HepG2 (cell line): Measurements from ENCODE around the gene RAPGEF6. TPM values are rescaled to one million over a fixed set of nuclear protein-coding genes. Genes with fewer than 3 reads are reported as not detected.

Experiments used
- ATAC-seq: fragments of 200-7000 bp; cut with Tn5 transposase; 3 replicates; pipeline ENCODE4 v1.9.1; 2020; ENCODE audit warnings: mild to moderate bottlenecking, moderate library complexity
- BruUV-seq: library from RNA; stranded (reverse); fragments of 400-500 nt; replicated peaks from 2 replicates; lab custom pipeline; 2021; lab: Mats Ljungman, UMichigan
- CTCF ChIA-PET: fragments of 300-600 bp; formaldehyde crosslinking; extraction: SDS; loops from one replicate; lab custom pipeline; 2021; ENCODE audit warnings: low total read pairs, inconsistent platforms, low intra/inter-chr PET ratio; lab: Yijun Ruan, JAX
- POLR2A ChIA-PET: fragments of 350-600 bp; sonication (Branson Sonifier 250); formaldehyde crosslinking; loops from one replicate; lab custom pipeline; 2020; ENCODE audit warnings: antibody characterized with exemption, inconsistent platforms; lab: Yijun Ruan, JAX
- DNase-seq: peaks from one replicate; pipeline ENCODE4 v3.0.0-alpha.2; 2015; ENCODE audit warnings: low spot score
- FAIRE-seq: peaks from 3 replicates; lab custom pipeline; 2011; peaks lifted over from hg19 to GRCh38; lab: Jason Lieb, UNC
- H2AFZ ChIP-seq: one replicate; pipeline ENCODE4 v1.6.1; 2011; ENCODE audit warnings: low read length, inconsistent platforms
- H3K27ac ChIP-seq: fragments of 300-600 bp; 3 replicates; pipeline ENCODE4 v1.8.0; 2011; ENCODE audit warnings: mixed run types, mild to moderate bottlenecking, mixed read lengths, low read length, inconsistent platforms; ENCODE audit not compliant: insufficient read depth; ENCODE audit errors: extremely low read length
- H3K27me3 ChIP-seq, 2 experiments: fragments of 200-600 bp in 1 of 2; 2 replicates in 1 of 2; 3 replicates in 1 of 2; pipeline versions ENCODE4 v1.6.0 to v1.8.0; 2011; ENCODE audit warnings: low read length in 2 of 2, mild to moderate bottlenecking in 2 of 2, moderate library complexity in 2 of 2, inconsistent platforms in 1 of 2; ENCODE audit not compliant: insufficient read depth in 2 of 2, control insufficient read depth in 1 of 2
- H3K36me3 ChIP-seq, 2 experiments: fragments of 200-600 bp in 1 of 2; replicated peaks in 1 of 2; 2 replicates in 1 of 2; 3 replicates in 1 of 2; pipeline versions ENCODE4 v1.5.1 to v1.8.0; 2011; ENCODE audit warnings: low read length in 2 of 2, inconsistent platforms in 1 of 2; ENCODE audit not compliant: insufficient read depth in 2 of 2, control insufficient read depth in 1 of 2
- H3K4me1 ChIP-seq: 2 replicates; pipeline ENCODE4 v1.5.1; 2012; ENCODE audit warnings: low read length, inconsistent platforms; ENCODE audit not compliant: insufficient read depth
- H3K4me2 ChIP-seq: 2 replicates; pipeline ENCODE4 v1.6.0; 2011; ENCODE audit warnings: low read depth, low read length, inconsistent platforms
- H3K4me3 ChIP-seq, 3 experiments: fragments of 200-600 bp in 1 of 3; sonication (generic), shearing (Covaris generic) in 1 of 3; replicated peaks in 1 of 3; 2 replicates each; pipeline ENCODE4 v1.5.1; 2011 to 2016; ENCODE audit warnings: low read length in 3 of 3, inconsistent platforms in 2 of 3, low read depth in 2 of 3, mild to moderate bottlenecking in 2 of 3, control low read depth in 1 of 3, mixed read lengths in 1 of 3; ENCODE audit not compliant: insufficient read depth in 1 of 3
- H3K79me2 ChIP-seq: one replicate; pipeline ENCODE4 v1.6.1; 2011; ENCODE audit warnings: low read length, inconsistent platforms; ENCODE audit not compliant: insufficient read depth
- H3K9ac ChIP-seq: 2 replicates; pipeline ENCODE4 v1.6.0; 2011; ENCODE audit warnings: mild to moderate bottlenecking, low read depth, low read length, inconsistent platforms; ENCODE audit not compliant: insufficient read depth
- H3K9me3 ChIP-seq: 2 replicates; pipeline ENCODE4 v1.5.1; 2012; ENCODE audit warnings: mild to moderate bottlenecking, low read length
- H4K20me1 ChIP-seq: 2 replicates; pipeline ENCODE4 v1.6.0; 2011; ENCODE audit warnings: inconsistent platforms, mild to moderate bottlenecking, low read length, moderate library complexity; ENCODE audit not compliant: insufficient read depth
- ARID5B ChIP-seq: IDR thresholded peaks from 2 replicates; pipeline ENCODE4 v1.4.0; 2020; ENCODE audit warnings: mild to moderate bottlenecking, missing genetic modification reagents
- BCL6 ChIP-seq: IDR thresholded peaks from 2 replicates; pipeline ENCODE4 v1.6.1; 2016; ENCODE audit warnings: missing genetic modification reagents, missing compliant biosample characterization
- FOSL2 ChIP-seq: sonication (generic); formaldehyde crosslinking; IDR thresholded peaks from 2 replicates; pipeline ENCODE4 v1.4.0; 2020; ENCODE audit warnings: missing genetic modification reagents
- HNRNPL ChIP-seq: fragments of 200-400 bp; formaldehyde crosslinking; IDR thresholded peaks from 2 replicates; pipeline ENCODE4 v1.6.1; 2017; ENCODE audit warnings: mild to moderate bottlenecking, low read depth, low read length
- MAFF ChIP-seq: IDR thresholded peaks from 2 replicates; pipeline ENCODE4 v1.6.1; 2011; ENCODE audit warnings: low read depth, low read length, improper control_type of control experiment
- PRMT3 ChIP-seq: sonication (generic); formaldehyde crosslinking; IDR thresholded peaks from 2 replicates; pipeline ENCODE4 v1.8.1; 2022; ENCODE audit warnings: low read depth, mild to moderate bottlenecking, moderate library complexity, missing genetic modification reagents, borderline replicate concordance
- SOX13 ChIP-seq, 3 experiments: fragments of 450-650 bp in 1 of 3; sonication (generic) in 1 of 3; formaldehyde crosslinking in 1 of 3; IDR thresholded peaks in 2 of 3; conservative IDR thresholded peaks in 1 of 3; 2 replicates each; pipeline versions ENCODE4 v1.5.0 to v1.6.1; 2016 to 2020; ENCODE audit warnings: antibody characterized with exemption in 1 of 3, mild to moderate bottlenecking in 1 of 3, missing compliant biosample characterization in 1 of 3, missing genetic modification reagents in 1 of 3, moderate library complexity in 1 of 3
- ZNF644 ChIP-seq: IDR thresholded peaks from 2 replicates; pipeline ENCODE4 v1.6.1; 2016; ENCODE audit warnings: low read depth
- ZNF891 ChIP-seq: sonication (generic); formaldehyde crosslinking; IDR thresholded peaks from 2 replicates; pipeline ENCODE4 v1.5.0; 2020; ENCODE audit warnings: mild to moderate bottlenecking, missing genetic modification reagents
- WGBS: methylation state at CpG from one replicate; pipeline ENCODE4 v1.1.6; 2017; ENCODE audit warnings: low lambda C conversion rate; 5-methylcytosine and 5-hydroxymethylcytosine counted together
- in situ Hi-C: cut with HindIII; loops from 2 replicates; pipeline ENCODE4 v1.10.0; 2017; ENCODE audit warnings: low pct_unique_long_range_greater_than_20kb; ENCODE audit not compliant: extremely low pct_ligation_motif_present
- intact Hi-C: fragments of 100-400 bp; cut with micrococcal nuclease; formaldehyde crosslinking; loops from one replicate; pipeline ENCODE4 v1.10.0; 2022; ENCODE audit not compliant: unreplicated experiment
- polyA plus RNA-seq, 8 experiments: library from polyadenylated mRNA; depleted of rRNA in 3 of 8; stranded (reverse) in 7 of 8; unstranded in 1 of 8; fragments of >200 nt; fragmentation: Illumina TruSeq in 4 of 8; extraction: Trizol in 4 of 8; gene quantifications; 2 replicates each; pipeline versions ENCODE4 v1.2.1 to v1.2.3, GENCODE V29; 2011 to 2016; ENCODE audit warnings: low read depth in 4 of 8, missing spikeins in 1 of 8, mixed read lengths in 1 of 8; ENCODE audit not compliant: insufficient read depth in 1 of 8
- total RNA-seq, 5 experiments: library from RNA; depleted of rRNA; stranded (reverse); fragments of >200 nt; fragmentation: Illumina TruSeq; extraction: Trizol; gene quantifications; 2 replicates each; pipeline ENCODE4 v1.2.3, GENCODE V29; 2016; ENCODE audit warnings: low read depth in 1 of 5

The RAPGEF6 gene
- total and polyA plus RNA-seq, 2 of the 13 experiments (the other 11 are each of a cell fraction or from before 2014, with no cell fraction given), result 7.7 to 24.6 TPM

- peaks cover 0 to 7% of the 10 kb centered on the region in 2 experiments; a peak in 1 of 5 replicates for H3K36me3 ChIP-seq
- POLR2A ChIA-PET, result interaction anchor here (1.7 kb wide), 1 partner anchor 17 kb away, joined by 7 read pairs; no protein-coding TSS in a partner anchor
- CTCF ChIA-PET, result no interaction called here
- no peak overlapping the region for H3K9ac ChIP-seq
- H3K4me1 ChIP-seq, result peaks cover 80% of the 10 kb centered on the region
- no peak overlapping the region for H2AFZ ChIP-seq
- BruUV-seq, result no TSS peak
- no peak overlapping the region for H3K27ac ChIP-seq
- H3K4me2 ChIP-seq, result no peak overlapping the region
- over 99% methylated on average over 4 of the region's 4 CpGs for WGBS
- in situ Hi-C loops, result no loop called here
- no peak for FAIRE-seq
- no peaks in the 10 kb centered on the region for H3K9me3 ChIP-seq
- peaks cover 27% of the 10 kb centered on the region for H4K20me1 ChIP-seq
- peaks cover 98% of the 10 kb centered on the region for H3K79me2 ChIP-seq
- DNase-seq, result no peak
- intact Hi-C loops, result no loop called here
- H3K27me3 ChIP-seq, result no peaks in the 10 kb centered on the region
- TF ChIP-seq MAFF, result 0 out of 2 replicates have a peak, but pooled peaks have one; percentile 10
- TF ChIP-seq PRMT3 (CRISPR knock-in tag), result no peak
- no peak for ATAC-seq
- H3K4me3 ChIP-seq, result no peak overlapping the region
Measured at GRCh38 chr5:131627207-131627865, 7.7 kb downstream of the RAPGEF6 start.

DNA sequence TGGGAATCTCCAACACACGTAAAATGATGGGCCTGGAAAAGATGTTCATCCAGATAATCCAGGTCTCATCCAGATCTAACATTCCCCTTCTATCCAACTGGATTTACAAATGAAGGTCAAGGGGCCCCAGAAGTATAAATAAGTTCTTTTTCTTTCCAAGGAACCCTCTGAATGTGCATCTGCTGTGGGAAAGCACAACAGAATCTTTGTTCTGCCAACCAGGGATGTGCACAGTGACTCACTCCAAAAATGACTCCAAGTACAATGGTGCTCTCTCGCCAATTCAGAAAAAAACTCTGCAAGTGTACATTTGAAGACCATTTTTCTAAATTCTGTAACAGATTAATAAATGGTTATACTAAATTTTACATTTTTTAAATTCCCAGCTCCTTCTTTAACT lies 12.4 kb downstream of the RAPGEF6 start:
- H2AFZ ChIP-seq, result no peak overlapping the region
- H3K4me1 ChIP-seq, result peaks cover 77% of the 10 kb centered on the region
- H3K4me2 ChIP-seq, result no peak overlapping the region
- BruUV-seq, result no TSS peak
- TF ChIP-seq ZNF644 (CRISPR knock-in tag) (peak; percentile 19; the same call in 1 of the 2 replicates), BCL6 (CRISPR knock-in tag) (0 out of 2 replicates have a peak, but pooled peaks have one; percentile 36), FOSL2 (CRISPR knock-in tag) (peak; percentile 77), ARID5B (peak; percentile 50; the same call in 1 of the 2 replicates), SOX13 (IDR thresholded peaks at IDR 0.05) (no peak), SOX13 (CRISPR knock-in tag; conservative IDR thresholded peaks at IDR 0.05 in 1 of 2, IDR thresholded peaks at IDR 0.05 in 1 of 2) (peak in 1 of 2 experiments; percentile 33; a peak in 1 of 4 replicates), HNRNPL (no peak), ZNF891 (CRISPR knock-in tag) (no peak)
- in situ Hi-C loops (no loop called here), intact Hi-C loops (no loop called here)
- H3K4me3 ChIP-seq, result no peak overlapping the region
- no peak overlapping the region for H3K27ac ChIP-seq
- peak; percentile 53 for DNase-seq
- H3K36me3 ChIP-seq, result peaks cover 1 to 7% of the 10 kb centered on the region in 2 experiments; a peak in 1 of 5 replicates
- no peak for FAIRE-seq
- no peak overlapping the region for H3K9ac ChIP-seq
- ChIA-PET POLR2A (no interaction called here), CTCF (no interaction called here)
- peaks cover 16% of the 10 kb centered on the region; the same call in 1 of the 2 replicates for H4K20me1 ChIP-seq
- no peaks in the 10 kb centered on the region for H3K9me3 ChIP-seq
- no peaks in the 10 kb centered on the region for H3K27me3 ChIP-seq
- peaks cover 97% of the 10 kb centered on the region for H3K79me2 ChIP-seq
- WGBS, result 87% methylated on average over 2 of the region's 2 CpGs
- ATAC-seq, result peak; percentile 56; the same call in 2 of the 3 replicates
